HEK293 (cell line): ENCODE results near the gene ZBTB1.

Experiments used
- CTCF ChIA-PET: fragments of 350-600 bp; formaldehyde crosslinking; extraction: SDS; loops from one replicate; lab custom pipeline; 2021; ENCODE audit warnings: antibody characterized with exemption; lab: Yijun Ruan, JAX
- POLR2A ChIA-PET: fragments of 300-600 bp; formaldehyde crosslinking; extraction: SDS; loops from one replicate; lab custom pipeline; 2020; ENCODE audit warnings: antibody characterized with exemption, inconsistent platforms; lab: Yijun Ruan, JAX
- H3K27ac ChIP-seq: fragments of 200-500 bp; sonication (Bioruptor generic); 2 replicates; pipeline ENCODE4 v1.5.1; 2014; ENCODE audit warnings: low read depth, low read length, control low read depth, inconsistent platforms; ENCODE audit errors: extremely low read depth
- H3K36me3 ChIP-seq, 2 experiments: fragments of 200-500 bp in 1 of 2; sonication (Bioruptor generic) in 1 of 2; 1 replicate in 1 of 2; 2 replicates in 1 of 2; pipeline ENCODE4 v1.5.1; 2014 to 2017; ENCODE audit warnings: inconsistent platforms in 2 of 2, low read length in 2 of 2; ENCODE audit not compliant: control insufficient read depth in 2 of 2, insufficient read depth in 1 of 2
- H3K4me1 ChIP-seq: fragments of 200-500 bp; sonication (Bioruptor generic); 2 replicates; pipeline ENCODE4 v1.5.1; 2014; ENCODE audit warnings: mild to moderate bottlenecking, low read length, inconsistent platforms; ENCODE audit not compliant: control insufficient read depth, insufficient read depth
- H3K4me3 ChIP-seq: 2 replicates; pipeline ENCODE4 v1.5.1; 2011; ENCODE audit warnings: low read depth, mild to moderate bottlenecking, control low read depth, low read length, moderate library complexity
- H3K9me3 ChIP-seq: fragments of 200-500 bp; sonication (Bioruptor generic); 2 replicates; pipeline ENCODE4 v1.5.1; 2014; ENCODE audit warnings: low read depth, low read length, inconsistent platforms; ENCODE audit not compliant: control insufficient read depth, insufficient read depth
- GLI4 ChIP-seq: fragments of 450-650 bp; formaldehyde crosslinking; IDR thresholded peaks from 2 replicates; pipeline ENCODE4 v1.5.1; 2016; ENCODE audit warnings: missing biosample characterization, missing genetic modification characterization
- GLIS2 ChIP-seq: fragments of 450-650 bp; formaldehyde crosslinking; IDR thresholded peaks from 2 replicates; pipeline ENCODE4 v1.5.1; 2016; ENCODE audit warnings: missing biosample characterization, missing genetic modification characterization
- KLF16 ChIP-seq: fragments of 450-650 bp; formaldehyde crosslinking; IDR thresholded peaks from 2 replicates; pipeline ENCODE4 v1.5.1; 2017; ENCODE audit warnings: missing biosample characterization, missing genetic modification characterization
- SCRT2 ChIP-seq: fragments of 450-650 bp; formaldehyde crosslinking; IDR thresholded peaks from 2 replicates; pipeline ENCODE4 v1.5.1; 2016; ENCODE audit warnings: missing biosample characterization, missing genetic modification characterization
- ZBTB17 ChIP-seq: fragments of 450-650 bp; formaldehyde crosslinking; IDR thresholded peaks from 2 replicates; pipeline ENCODE4 v1.5.1; 2016; ENCODE audit warnings: missing biosample characterization, missing genetic modification characterization
- ZFP41 ChIP-seq: fragments of 450-650 bp; formaldehyde crosslinking; IDR thresholded peaks from 2 replicates; pipeline ENCODE4 v1.5.1; 2016; ENCODE audit warnings: missing biosample characterization, missing genetic modification characterization, borderline replicate concordance
- ZNF169 ChIP-seq: fragments of 450-650 bp; formaldehyde crosslinking; IDR thresholded peaks from 2 replicates; pipeline ENCODE4 v1.5.1; 2016; ENCODE audit warnings: missing biosample characterization, missing genetic modification characterization
- ZNF274 ChIP-seq, 2 experiments: fragments of 200-500 bp in 1 of 2; fragments of 450-650 bp in 1 of 2; sonication (Bioruptor generic) in 1 of 2; formaldehyde crosslinking in 1 of 2; IDR thresholded peaks; 2 replicates each; pipeline versions ENCODE4 v1.5.1 to v1.6.1; 2014 to 2016; ENCODE audit warnings: borderline replicate concordance in 1 of 2, inconsistent platforms in 1 of 2, low read length in 1 of 2, missing biosample characterization in 1 of 2, missing genetic modification characterization in 1 of 2
- ZNF423 ChIP-seq: fragments of 450-650 bp; formaldehyde crosslinking; IDR thresholded peaks from 2 replicates; pipeline ENCODE4 v1.5.1; 2016; ENCODE audit warnings: missing biosample characterization, missing genetic modification characterization
- ZNF510 ChIP-seq: fragments of 450-650 bp; formaldehyde crosslinking; IDR thresholded peaks from 2 replicates; pipeline ENCODE4 v1.5.1; 2018; ENCODE audit warnings: mild to moderate bottlenecking, missing genetic modification characterization, missing biosample characterization; ENCODE audit not compliant: insufficient replicate concordance
- ZNF530 ChIP-seq: fragments of 450-650 bp; formaldehyde crosslinking; IDR thresholded peaks from 2 replicates; pipeline ENCODE4 v1.5.1; 2016; ENCODE audit warnings: low read depth, missing biosample characterization, missing genetic modification characterization
- ZNF561 ChIP-seq: fragments of 450-650 bp; IDR thresholded peaks from 2 replicates; pipeline ENCODE4 v1.5.1; 2018; ENCODE audit warnings: missing biosample characterization, missing genetic modification characterization, borderline replicate concordance
- ZNF623 ChIP-seq: fragments of 450-650 bp; formaldehyde crosslinking; IDR thresholded peaks from 2 replicates; pipeline ENCODE4 v1.5.1; 2016; ENCODE audit warnings: missing biosample characterization, missing genetic modification characterization
- ZNF626 ChIP-seq: fragments of 450-650 bp; sonication (Bioruptor Pico); formaldehyde crosslinking; IDR thresholded peaks from 2 replicates; pipeline ENCODE4 v1.5.1; 2018; ENCODE audit warnings: missing biosample characterization, missing genetic modification characterization, inconsistent platforms
- ZSCAN23 ChIP-seq: fragments of 450-650 bp; formaldehyde crosslinking; IDR thresholded peaks from 2 replicates; pipeline ENCODE4 v1.5.1; 2016; ENCODE audit warnings: missing biosample characterization, missing genetic modification characterization
- TF ChIP-seq, protein P1 (sequence below): fragments of 450-650 bp; formaldehyde crosslinking; IDR thresholded peaks from 2 replicates; pipeline ENCODE4 v1.5.1; 2016; ENCODE audit warnings: missing biosample characterization, missing genetic modification characterization, borderline replicate concordance
- TF ChIP-seq, protein P2 (sequence below): fragments of 450-650 bp; formaldehyde crosslinking; IDR thresholded peaks from 2 replicates; pipeline ENCODE4 v1.5.1; 2017; ENCODE audit warnings: missing biosample characterization, missing genetic modification characterization
- TF ChIP-seq, protein P3 (sequence below): fragments of 450-650 bp; formaldehyde crosslinking; IDR thresholded peaks from 2 replicates; pipeline ENCODE4 v1.5.1; 2016; ENCODE audit warnings: missing biosample characterization, missing genetic modification characterization

The ZBTB1 gene

DNA sequence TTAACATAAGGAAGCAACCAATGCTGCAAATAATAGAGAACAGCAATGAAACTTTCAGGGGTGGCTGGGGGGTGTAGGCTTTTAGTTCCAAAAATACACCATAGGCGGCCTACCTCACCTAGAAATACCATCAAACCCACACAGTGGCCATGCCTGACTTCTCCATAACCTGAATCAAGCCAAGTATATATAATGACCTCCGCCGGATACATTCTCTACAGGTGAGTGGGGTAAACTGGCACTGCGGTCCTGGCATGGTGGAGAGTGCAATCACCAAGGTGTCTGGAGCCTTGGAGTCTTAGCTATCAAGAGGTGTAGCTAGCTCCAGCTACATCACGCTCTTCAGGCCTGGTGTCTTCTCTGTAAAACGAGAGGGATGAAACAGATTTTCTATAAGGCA, 2.1 kb upstream of the ZBTB1 start:
- Histone ChIP-seq H3K27ac (peak overlapping the region; percentile 99), H3K4me3 (peak overlapping the region; percentile 62), H3K9me3 (no peaks in the 10 kb centered on the region), H3K4me1 (peaks cover 20% of the 10 kb centered on the region), H3K36me3 (peaks cover 7 to 11% of the 10 kb centered on the region in 2 experiments; a peak in 2 of 3 replicates)
- TF ChIP-seq ZNF530 (tag by site-specific recombination) (no peak), ZNF274 (IDR thresholded peaks at IDR 0.05; ENCODE audit: low read length) (no peak), ZNF274 (tag by site-specific recombination; IDR thresholded peaks at IDR 0.05; ENCODE audit: borderline replicate concordance) (no peak), GLI4 (tag by site-specific recombination) (no peak), ZNF423 (tag by site-specific recombination) (no peak), ZNF623 (tag by site-specific recombination) (no peak), KLF16 (tag by site-specific recombination) (no peak), SCRT2 (tag by site-specific recombination) (no peak), ZNF169 (tag by site-specific recombination) (no peak), ZFP41 (tag by site-specific recombination) (no peak), GLIS2 (no peak), ZBTB17 (no peak), ZNF561 (tag by site-specific recombination) (no peak), ZNF626 (tag by site-specific recombination) (no peak), ZSCAN23 (no peak), ZNF510 (tag by site-specific recombination) (no peak)
- TF ChIP-seq, protein P1, sequence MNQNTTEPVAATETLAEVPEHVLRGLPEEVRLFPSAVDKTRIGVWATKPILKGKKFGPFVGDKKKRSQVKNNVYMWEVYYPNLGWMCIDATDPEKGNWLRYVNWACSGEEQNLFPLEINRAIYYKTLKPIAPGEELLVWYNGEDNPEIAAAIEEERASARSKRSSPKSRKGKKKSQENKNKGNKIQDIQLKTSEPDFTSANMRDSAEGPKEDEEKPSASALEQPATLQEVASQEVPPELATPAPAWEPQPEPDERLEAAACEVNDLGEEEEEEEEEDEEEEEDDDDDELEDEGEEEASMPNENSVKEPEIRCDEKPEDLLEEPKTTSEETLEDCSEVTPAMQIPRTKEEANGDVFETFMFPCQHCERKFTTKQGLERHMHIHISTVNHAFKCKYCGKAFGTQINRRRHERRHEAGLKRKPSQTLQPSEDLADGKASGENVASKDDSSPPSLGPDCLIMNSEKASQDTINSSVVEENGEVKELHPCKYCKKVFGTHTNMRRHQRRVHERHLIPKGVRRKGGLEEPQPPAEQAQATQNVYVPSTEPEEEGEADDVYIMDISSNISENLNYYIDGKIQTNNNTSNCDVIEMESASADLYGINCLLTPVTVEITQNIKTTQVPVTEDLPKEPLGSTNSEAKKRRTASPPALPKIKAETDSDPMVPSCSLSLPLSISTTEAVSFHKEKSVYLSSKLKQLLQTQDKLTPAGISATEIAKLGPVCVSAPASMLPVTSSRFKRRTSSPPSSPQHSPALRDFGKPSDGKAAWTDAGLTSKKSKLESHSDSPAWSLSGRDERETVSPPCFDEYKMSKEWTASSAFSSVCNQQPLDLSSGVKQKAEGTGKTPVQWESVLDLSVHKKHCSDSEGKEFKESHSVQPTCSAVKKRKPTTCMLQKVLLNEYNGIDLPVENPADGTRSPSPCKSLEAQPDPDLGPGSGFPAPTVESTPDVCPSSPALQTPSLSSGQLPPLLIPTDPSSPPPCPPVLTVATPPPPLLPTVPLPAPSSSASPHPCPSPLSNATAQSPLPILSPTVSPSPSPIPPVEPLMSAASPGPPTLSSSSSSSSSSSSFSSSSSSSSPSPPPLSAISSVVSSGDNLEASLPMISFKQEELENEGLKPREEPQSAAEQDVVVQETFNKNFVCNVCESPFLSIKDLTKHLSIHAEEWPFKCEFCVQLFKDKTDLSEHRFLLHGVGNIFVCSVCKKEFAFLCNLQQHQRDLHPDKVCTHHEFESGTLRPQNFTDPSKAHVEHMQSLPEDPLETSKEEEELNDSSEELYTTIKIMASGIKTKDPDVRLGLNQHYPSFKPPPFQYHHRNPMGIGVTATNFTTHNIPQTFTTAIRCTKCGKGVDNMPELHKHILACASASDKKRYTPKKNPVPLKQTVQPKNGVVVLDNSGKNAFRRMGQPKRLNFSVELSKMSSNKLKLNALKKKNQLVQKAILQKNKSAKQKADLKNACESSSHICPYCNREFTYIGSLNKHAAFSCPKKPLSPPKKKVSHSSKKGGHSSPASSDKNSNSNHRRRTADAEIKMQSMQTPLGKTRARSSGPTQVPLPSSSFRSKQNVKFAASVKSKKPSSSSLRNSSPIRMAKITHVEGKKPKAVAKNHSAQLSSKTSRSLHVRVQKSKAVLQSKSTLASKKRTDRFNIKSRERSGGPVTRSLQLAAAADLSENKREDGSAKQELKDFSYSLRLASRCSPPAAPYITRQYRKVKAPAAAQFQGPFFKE: no peak
- TF ChIP-seq, protein P2, sequence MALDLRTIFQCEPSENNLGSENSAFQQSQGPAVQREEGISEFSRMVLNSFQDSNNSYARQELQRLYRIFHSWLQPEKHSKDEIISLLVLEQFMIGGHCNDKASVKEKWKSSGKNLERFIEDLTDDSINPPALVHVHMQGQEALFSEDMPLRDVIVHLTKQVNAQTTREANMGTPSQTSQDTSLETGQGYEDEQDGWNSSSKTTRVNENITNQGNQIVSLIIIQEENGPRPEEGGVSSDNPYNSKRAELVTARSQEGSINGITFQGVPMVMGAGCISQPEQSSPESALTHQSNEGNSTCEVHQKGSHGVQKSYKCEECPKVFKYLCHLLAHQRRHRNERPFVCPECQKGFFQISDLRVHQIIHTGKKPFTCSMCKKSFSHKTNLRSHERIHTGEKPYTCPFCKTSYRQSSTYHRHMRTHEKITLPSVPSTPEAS (tag by site-specific recombination): no peak
- TF ChIP-seq, protein P3, sequence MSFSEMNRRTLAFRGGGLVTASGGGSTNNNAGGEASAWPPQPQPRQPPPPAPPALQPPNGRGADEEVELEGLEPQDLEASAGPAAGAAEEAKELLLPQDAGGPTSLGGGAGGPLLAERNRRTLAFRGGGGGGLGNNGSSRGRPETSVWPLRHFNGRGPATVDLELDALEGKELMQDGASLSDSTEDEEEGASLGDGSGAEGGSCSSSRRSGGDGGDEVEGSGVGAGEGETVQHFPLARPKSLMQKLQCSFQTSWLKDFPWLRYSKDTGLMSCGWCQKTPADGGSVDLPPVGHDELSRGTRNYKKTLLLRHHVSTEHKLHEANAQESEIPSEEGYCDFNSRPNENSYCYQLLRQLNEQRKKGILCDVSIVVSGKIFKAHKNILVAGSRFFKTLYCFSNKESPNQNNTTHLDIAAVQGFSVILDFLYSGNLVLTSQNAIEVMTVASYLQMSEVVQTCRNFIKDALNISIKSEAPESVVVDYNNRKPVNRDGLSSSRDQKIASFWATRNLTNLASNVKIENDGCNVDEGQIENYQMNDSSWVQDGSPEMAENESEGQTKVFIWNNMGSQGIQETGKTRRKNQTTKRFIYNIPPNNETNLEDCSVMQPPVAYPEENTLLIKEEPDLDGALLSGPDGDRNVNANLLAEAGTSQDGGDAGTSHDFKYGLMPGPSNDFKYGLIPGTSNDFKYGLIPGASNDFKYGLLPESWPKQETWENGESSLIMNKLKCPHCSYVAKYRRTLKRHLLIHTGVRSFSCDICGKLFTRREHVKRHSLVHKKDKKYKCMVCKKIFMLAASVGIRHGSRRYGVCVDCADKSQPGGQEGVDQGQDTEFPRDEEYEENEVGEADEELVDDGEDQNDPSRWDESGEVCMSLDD (tag by site-specific recombination): no peak
- ChIA-PET POLR2A (interaction anchor here (1.3 to 5.2 kb wide), 6 partner anchors 9 to 164 kb away, joined by 3 to 54 read pairs (median 4); partner anchors contain the start of gene HSPA2), CTCF (interaction anchor here (1.0 kb wide), 3 partner anchors 30 to 134 kb away, joined by 3 to 4 read pairs (median 3); no protein-coding TSS in a partner anchor)
